ENCODE measurements around the gene POLR3E.
"Not testable (repeated sequence)": the region's sequence is repeated elsewhere in the genome, so short reads cannot be mapped to it uniquely, and the experiment has no call there.

The POLR3E gene

DNA sequence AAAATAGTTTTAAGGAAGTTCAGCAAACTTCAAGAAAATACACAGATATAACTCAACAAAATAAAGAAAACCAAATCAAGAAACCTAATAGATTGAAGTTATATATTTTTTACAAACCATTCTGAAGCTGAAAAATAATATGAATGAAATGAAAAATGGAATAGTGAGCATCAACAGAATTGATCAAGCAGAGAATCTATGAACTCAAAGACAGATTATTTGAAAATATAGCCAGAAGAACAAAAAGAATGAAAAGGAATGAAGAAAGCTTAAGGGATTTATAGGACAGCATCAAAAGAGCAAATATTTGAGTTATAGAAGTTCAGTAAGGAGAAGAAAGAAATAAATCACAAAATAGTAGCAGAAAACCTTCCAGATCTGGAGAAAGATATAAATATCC lies 39.4 kb downstream of the POLR3E start:
- no peak for DNase-seq

DNA sequence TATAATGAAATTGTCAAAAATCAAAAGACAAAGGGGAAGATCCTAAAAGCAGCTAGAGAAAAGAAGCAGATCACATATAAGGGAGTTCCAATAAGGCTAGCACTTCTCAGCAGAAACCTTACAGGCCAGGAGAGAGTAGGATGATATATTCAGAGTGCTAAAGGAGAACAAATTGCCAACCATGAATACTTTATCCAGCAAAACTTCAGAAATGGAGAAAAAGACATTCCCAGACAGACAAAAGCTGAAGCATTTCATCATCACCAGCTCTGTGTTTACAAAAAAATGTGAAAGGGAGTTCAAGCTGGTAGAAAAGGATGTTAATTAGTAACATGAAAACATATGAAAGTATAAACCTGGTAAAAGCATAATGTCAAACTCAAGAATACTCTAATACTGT lies 39.8 kb downstream of the POLR3E start:
- no peak for DNase-seq

- no peak for DNase-seq
These were observed 40.8 kb downstream of the POLR3E start for GRCh38 chr16:22337849-22338635.

DNA sequence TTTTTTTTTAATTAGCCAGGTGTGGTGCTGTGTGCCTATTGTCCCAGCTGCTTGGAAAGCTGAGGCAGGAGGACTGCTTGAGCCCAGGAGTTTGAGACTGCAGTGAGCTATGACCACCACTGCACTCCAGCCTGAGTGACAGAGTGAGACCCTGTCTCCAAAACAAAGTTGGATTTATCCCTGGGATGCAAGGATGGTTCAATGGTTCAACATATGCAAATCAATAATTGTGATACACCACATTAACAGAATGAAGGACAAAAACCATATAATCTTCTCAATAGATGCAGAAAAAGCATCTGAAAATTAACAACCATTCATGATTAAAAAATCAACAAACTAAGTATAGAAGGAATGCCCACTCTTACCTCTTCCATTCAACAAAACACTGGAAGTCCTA lies 43.7 kb downstream of the POLR3E start:
- DNase-seq, result no peak

GRCh38 chr16:22342082-22342481 lies 44.9 kb downstream of the POLR3E start:
- DNase-seq, result no peak

- DNase-seq, result no peak
These were observed 49.3 kb downstream of the POLR3E start for GRCh38 chr16:22346483-22346882.

DNA sequence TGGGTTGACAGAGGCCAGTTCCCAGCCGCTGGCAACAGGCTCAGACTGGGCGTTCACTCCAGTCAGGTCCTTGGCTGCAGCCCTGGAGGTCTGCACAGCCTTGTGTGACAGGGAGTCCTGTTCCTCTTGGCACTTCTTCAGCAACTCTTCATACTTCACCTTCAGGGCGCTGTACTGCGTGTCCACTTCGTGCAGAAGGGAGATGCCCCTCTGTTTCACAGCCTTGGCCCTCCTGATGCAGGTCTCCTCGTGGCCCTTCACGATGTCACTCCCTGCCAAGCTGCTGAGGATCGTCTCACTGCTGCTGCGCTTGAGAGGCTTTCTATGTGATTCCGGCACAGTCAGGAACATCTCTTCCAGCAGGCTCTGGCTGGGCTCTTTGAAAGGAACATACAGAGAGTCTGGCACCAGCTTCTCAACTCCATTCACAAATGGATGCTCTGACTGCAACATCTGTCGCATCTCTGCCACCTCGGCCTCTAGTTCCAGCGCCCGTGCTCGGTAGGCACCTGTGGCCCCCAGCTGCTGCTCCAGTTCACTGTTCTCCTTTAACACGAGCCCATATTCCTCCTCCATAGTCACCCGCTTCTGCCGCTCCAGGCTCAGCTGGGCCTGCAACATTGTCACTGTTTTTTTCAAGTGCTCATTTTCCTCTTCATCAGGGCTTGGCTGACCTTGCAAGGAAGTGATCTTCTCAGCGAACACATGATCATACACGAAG lies 50.1 kb downstream of the POLR3E start:
- DNase-seq, result no peak

GRCh38 chr16:22348291-22348690 lies 51.1 kb downstream of the POLR3E start:
- DNase-seq, result no peak

GRCh38 chr16:22351017-22351416 lies 53.8 kb downstream of the POLR3E start:
- DNase-seq, result not testable (repeated sequence)

DNA sequence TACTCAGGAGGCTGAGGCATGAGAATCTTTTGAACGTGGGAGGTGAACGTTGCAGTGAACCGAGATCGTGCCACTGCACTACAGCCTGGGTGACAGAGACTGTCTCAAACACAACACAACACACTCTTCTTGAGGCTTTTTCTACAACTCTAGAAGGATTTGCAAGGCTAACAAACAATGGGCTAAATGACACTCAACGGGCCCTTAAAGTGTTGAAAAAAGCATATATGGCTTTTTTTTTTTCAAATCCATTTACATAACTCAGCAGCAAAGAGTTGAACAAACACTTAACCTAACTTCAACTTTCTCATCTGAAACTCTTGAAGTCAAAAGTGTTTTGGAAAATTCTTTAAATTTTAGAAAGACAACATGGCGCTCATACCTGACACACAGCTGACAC lies 54.9 kb downstream of the POLR3E start:
- no peak for DNase-seq

DNA sequence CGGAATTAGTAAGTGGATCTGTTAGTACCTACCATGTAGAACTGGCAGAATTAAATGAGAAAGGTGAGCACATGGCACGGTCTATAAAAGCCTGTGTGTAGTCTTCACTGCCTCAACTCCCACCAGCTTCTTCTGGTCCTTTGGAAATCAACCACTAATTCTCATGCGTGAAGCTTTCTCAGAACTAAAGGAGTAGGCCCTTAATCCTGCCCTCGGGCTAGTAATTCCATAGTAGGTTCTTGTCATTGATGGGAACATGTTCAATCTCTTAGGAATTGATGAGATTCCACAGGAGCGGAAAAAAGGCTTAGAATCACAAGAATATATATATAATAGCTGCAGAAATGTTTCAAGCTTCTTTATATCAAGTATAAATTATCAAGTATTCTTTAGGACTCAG lies 55.5 kb downstream of the POLR3E start:
- no peak for DNase-seq

DNA sequence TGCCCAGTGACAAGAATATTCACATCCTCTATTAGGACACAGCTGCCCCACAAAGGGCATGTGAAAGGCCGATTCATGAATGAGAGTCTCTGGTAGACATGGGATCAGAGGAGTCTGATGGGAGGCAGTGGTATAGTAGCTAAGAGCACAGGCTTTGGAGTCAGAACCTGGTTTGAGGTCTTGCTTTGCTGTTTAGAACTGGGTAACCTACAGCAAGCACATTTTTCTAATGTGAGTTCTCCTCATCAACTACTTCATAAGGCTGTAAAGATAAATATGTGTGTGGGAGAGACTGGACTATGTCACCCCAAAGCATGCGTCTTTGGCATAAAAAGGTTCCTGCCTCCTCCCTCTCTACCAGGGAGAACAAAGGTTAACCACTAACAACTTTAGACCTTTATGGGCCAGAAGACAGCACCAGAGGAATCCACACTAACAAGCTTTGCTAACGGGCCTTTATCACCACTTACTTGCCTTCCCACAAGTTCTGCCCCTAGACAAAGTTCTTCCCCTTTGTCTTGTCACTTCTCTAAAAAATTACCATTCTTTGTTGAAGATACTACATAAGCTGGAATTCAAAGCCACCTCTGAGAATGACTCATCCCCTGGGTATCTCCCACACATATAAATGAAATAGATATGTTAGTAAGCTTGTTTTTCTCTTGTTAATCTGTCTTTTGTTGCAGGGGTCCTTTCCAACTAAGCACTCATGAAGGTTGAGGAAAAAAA lies 56.1 kb downstream of the POLR3E start:
- no peak for DNase-seq

- no peak for DNase-seq
These were observed 56.8 kb downstream of the POLR3E start for GRCh38 chr16:22353933-22354541.

GRCh38 chr16:22355487-22355908 lies 58.3 kb downstream of the POLR3E start:
- no peak for DNase-seq

DNA sequence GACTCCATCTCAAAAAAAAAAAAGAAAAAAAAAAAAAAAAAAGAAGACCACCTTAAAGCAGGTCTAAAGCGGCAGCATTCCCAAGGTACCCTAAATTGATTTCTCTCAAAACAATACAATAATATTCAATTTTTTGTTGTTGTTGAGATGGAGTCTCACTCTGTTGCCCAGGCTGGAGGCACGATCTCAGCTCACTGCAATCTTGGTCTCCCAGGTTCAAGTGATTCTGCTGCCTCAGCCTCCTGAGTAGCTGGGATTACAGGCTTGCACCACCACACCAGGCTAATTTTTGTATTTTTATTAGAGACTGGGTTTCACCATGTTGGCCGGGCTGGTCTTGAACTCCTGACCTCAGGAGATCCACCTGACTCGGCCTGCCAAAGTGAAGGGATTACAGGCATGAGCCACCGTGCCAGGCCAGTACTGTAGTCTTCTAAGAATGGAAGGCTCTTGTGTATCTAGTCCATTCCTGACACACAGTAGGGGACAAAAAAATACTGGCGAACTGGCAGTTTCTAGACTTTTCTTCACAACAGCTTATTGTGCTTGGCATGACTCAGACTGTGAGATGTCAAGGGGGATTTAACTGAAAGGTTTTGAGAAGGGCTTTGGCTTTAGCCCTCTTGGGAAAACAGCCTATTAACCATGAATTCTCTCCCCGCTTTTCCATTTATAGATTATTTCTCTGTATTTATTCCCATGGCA lies 59.9 kb downstream of the POLR3E start:
- no peak for DNase-seq

DNA sequence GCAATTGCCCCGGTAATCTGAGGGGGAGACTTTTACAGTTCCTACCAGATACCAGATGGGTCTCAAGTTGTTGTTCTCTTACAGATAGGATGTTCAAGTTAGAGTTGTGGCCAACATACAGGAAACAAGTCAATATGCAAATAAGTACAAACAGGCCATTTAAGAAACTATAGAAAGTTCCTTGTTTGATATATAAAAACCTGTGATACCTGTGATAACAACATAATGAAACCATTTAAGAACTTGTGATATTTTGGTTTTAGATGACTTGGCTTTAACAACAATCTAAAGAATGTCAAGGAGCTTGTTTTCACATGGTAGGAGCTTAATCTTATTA lies 60.4 kb downstream of the POLR3E start:
- no peak for DNase-seq

DNA sequence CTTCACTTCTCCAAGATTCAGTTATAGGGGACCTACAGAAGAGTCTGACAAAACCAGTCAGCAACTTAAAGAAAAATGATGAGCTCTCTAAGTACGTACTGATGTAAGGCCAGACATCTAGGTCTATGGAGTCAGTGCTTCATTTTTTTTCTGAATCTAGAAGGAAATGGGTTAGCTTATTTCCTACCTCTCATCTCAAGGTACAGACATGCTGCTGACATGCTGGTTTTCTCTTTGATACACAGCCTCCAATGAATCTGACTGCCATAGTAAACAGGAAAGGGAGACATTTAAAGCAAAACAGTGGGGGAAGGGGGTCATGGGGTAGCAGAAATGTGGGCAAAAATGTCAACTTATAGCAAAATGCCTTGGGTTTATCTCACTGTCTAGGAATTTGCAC lies 60.8 kb downstream of the POLR3E start:
- DNase-seq, result no peak

GRCh38 chr16:22359679-22360078 lies 62.5 kb downstream of the POLR3E start:
- DNase-seq, result no peak

DNA sequence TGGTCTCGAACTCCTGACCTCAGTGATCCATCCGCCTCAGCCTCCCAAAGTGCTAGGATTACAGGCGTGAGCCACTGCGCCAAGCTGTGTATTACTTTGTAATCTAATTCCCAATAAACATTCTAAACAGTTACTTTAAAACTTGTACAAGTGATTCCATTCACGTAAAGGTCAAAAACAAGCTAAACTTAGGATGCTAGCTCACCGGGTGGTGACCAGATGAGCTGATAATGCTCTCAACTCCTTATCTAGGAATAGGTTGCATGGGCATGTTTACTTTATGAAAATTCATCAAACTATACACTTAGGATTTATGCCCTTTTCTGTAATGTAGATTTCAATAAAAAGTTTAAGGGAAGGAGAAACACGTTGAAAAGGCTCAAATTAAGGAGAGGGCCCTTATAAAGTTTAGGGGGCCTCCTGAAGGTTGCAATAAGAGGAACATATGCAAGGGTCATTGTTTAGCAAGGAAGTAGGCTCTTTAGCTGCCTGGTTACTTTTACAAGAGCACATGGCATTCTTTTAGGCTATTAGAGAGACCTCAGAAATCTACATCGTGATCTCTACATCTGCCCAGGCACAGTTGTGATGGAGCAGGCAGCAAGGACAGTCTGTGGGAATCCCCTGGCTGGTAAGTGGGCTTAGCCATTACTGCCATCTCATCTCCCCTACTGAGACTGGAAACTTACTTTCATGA lies 63.9 kb downstream of the POLR3E start:
- no peak for DNase-seq

DNA sequence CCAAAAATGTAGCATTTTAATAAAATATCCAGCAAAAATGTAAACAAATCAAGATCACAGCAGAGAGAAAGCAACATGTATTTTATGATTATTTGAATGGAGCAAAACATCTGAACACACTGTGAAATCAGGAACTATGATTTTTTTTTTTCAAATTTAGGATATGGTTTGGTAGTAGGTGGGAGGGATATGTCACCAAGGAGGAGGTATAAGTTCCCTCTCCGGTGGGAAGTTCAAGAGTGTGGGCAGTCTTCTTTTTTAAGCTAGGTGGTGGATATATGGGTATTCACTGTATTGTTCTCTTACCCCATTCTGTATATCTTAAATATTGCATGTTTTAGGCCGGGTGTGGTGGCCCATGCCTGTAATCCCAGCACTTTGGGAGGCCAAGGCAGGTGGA lies 67.0 kb downstream of the POLR3E start:
- DNase-seq, result no peak

- DNase-seq, result no peak
These were observed 69.2 kb downstream of the POLR3E start for GRCh38 chr16:22366371-22366770.

GRCh38 chr16:22366889-22367288 lies 69.7 kb downstream of the POLR3E start:
- no peak for DNase-seq

All from SHP77 treated with DMSO at 0.1 percent for 48 hours (cell line).